ENCODE results near the gene MYEF2. TPM values are rescaled to one million over a fixed set of nuclear protein-coding genes. Genes with fewer than 3 reads are reported as not detected.

The MYEF2 gene
- total RNA-seq, 1 donor from 2014 or later: 126 TPM

GRCh38 chr15:48132874-48133273 is 45.2 kb downstream of the MYEF2 start:
- Mint-ChIP-seq H3K4me1 (ENCODE audit: low read depth) (no peaks in the 10 kb centered on the region), H3K27me3 (no peaks in the 10 kb centered on the region), H3K4me3 (ENCODE audit: low read depth) (no peak overlapping the region), H3K27ac (no peak overlapping the region), H3K36me3 (ENCODE audit: insufficient read depth) (no peaks in the 10 kb centered on the region), H3K9me3 (ENCODE audit: low read depth) (no peaks in the 10 kb centered on the region)
- DNase-seq (ENCODE audit: low spot score, unreplicated experiment): no peak
- no peak for TF ChIP-seq CTCF (IDR thresholded peaks at IDR 0.05; ENCODE audit: unreplicated experiment)

- Mint-ChIP-seq H3K9me3 (ENCODE audit: low read depth) (no peaks in the 10 kb centered on the region), H3K4me3 (ENCODE audit: low read depth) (no peak overlapping the region), H3K36me3 (ENCODE audit: insufficient read depth) (no peaks in the 10 kb centered on the region), H3K27me3 (no peaks in the 10 kb centered on the region), H3K27ac (no peak overlapping the region), H3K4me1 (ENCODE audit: low read depth) (no peaks in the 10 kb centered on the region)
- no peak for DNase-seq (ENCODE audit: low spot score, unreplicated experiment)
- no peak for TF ChIP-seq CTCF (IDR thresholded peaks at IDR 0.05; ENCODE audit: unreplicated experiment)
Observed at GRCh38 chr15:48131324-48131723, 46.8 kb downstream of the MYEF2 start.

- no peak for TF ChIP-seq CTCF (IDR thresholded peaks at IDR 0.05; ENCODE audit: unreplicated experiment)
- no peak for DNase-seq (ENCODE audit: low spot score, unreplicated experiment)
- Mint-ChIP-seq H3K4me3 (ENCODE audit: low read depth) (no peak overlapping the region), H3K4me1 (ENCODE audit: low read depth) (no peaks in the 10 kb centered on the region), H3K36me3 (ENCODE audit: insufficient read depth) (no peaks in the 10 kb centered on the region), H3K27ac (no peak overlapping the region), H3K9me3 (ENCODE audit: low read depth) (no peaks in the 10 kb centered on the region), H3K27me3 (no peaks in the 10 kb centered on the region)
Observed at GRCh38 chr15:48126667-48127355, 51.3 kb downstream of the MYEF2 start.

GRCh38 chr15:48121849-48122248 is 56.2 kb downstream of the MYEF2 start:
- Mint-ChIP-seq H3K9me3 (ENCODE audit: low read depth) (no peaks in the 10 kb centered on the region), H3K4me3 (ENCODE audit: low read depth) (no peak overlapping the region), H3K4me1 (ENCODE audit: low read depth) (no peaks in the 10 kb centered on the region), H3K27ac (no peak overlapping the region), H3K27me3 (no peaks in the 10 kb centered on the region), H3K36me3 (ENCODE audit: insufficient read depth) (no peaks in the 10 kb centered on the region)
- DNase-seq (ENCODE audit: low spot score, unreplicated experiment): no peak
- no peak for TF ChIP-seq CTCF (IDR thresholded peaks at IDR 0.05; ENCODE audit: unreplicated experiment)

GRCh38 chr15:48120745-48121144 is 57.4 kb downstream of the MYEF2 start, which contains the start of gene SLC24A5:
Gene SLC24A5 (plus strand): TSS chr15:48120990. CDS start chr15:48121045, 55 bp downstream.
- no peak within 1 kb of the TSS for H3K27ac Mint-ChIP-seq
- H3K9me3 Mint-ChIP-seq (ENCODE audit: low read depth): no peaks in the 10 kb centered on the region
- H3K4me1 Mint-ChIP-seq (ENCODE audit: low read depth): no peaks in the 10 kb centered on the region
- H3K36me3 Mint-ChIP-seq (ENCODE audit: insufficient read depth): no peaks in the 10 kb centered on the region
- TF ChIP-seq CTCF (IDR thresholded peaks at IDR 0.05; ENCODE audit: unreplicated experiment): no peak
- no peaks in the 10 kb centered on the region for H3K27me3 Mint-ChIP-seq
- DNase-seq (ENCODE audit: low spot score, unreplicated experiment): no peak
- no peak within 1 kb of the TSS for H3K4me3 Mint-ChIP-seq (ENCODE audit: low read depth)

Measured in progenitor cell of endocrine pancreas (in vitro differentiated cells).